ENCODE measurements around the gene IL12B.

Gene IL12B

GRCh38 chr5:159318448-159318847, 11.8 kb downstream of the IL12B start:
- no peak overlapping the region for H3K4me3 ChIP-seq (ENCODE audit: low read depth, low read length)
- DNase-seq (ENCODE audit: low read depth) = no peak
- no peak for TF ChIP-seq CTCF (IDR thresholded peaks at IDR 0.05; ENCODE audit: low read depth, low read length, missing control alignments)

- no peak for DNase-seq (ENCODE audit: low read depth)
- TF ChIP-seq CTCF (IDR thresholded peaks at IDR 0.05; ENCODE audit: low read depth, low read length, missing control alignments) = no peak
- no peak overlapping the region for H3K4me3 ChIP-seq (ENCODE audit: low read depth, low read length)
Observed at GRCh38 chr5:159317849-159318248, 12.4 kb downstream of the IL12B start.

GRCh38 chr5:159316519-159317383, 13.5 kb downstream of the IL12B start:
- no peak for DNase-seq (ENCODE audit: low read depth)
- TF ChIP-seq CTCF (IDR thresholded peaks at IDR 0.05; ENCODE audit: low read depth, low read length, missing control alignments) = peak; percentile 86
- no peak overlapping the region for H3K4me3 ChIP-seq (ENCODE audit: low read depth, low read length)

- TF ChIP-seq CTCF (IDR thresholded peaks at IDR 0.05; ENCODE audit: low read depth, low read length, missing control alignments) = no peak
- no peak for DNase-seq (ENCODE audit: low read depth)
- no peak overlapping the region for H3K4me3 ChIP-seq (ENCODE audit: low read depth, low read length)
Observed at GRCh38 chr5:159313197-159313596, 17.1 kb downstream of the IL12B start.

- H3K4me3 ChIP-seq (ENCODE audit: low read depth, low read length) = no peak overlapping the region
- no peak for DNase-seq (ENCODE audit: low read depth)
- TF ChIP-seq CTCF (IDR thresholded peaks at IDR 0.05; ENCODE audit: low read depth, low read length, missing control alignments) = no peak
Observed at GRCh38 chr5:159311063-159311462, 19.2 kb downstream of the IL12B start.

- H3K4me3 ChIP-seq (ENCODE audit: low read depth, low read length) = no peak overlapping the region
- DNase-seq (ENCODE audit: low read depth) = no peak
- TF ChIP-seq CTCF (IDR thresholded peaks at IDR 0.05; ENCODE audit: low read depth, low read length, missing control alignments) = no peak
Observed at GRCh38 chr5:159310511-159310910, 19.8 kb downstream of the IL12B start.

Data from GM12864 (cell line).